SK-N-MC (cell line): ENCODE data around the gene FAM53B.

Experiments
- EZH2 ChIP-seq: fragments of 200-600 bp; sonication (generic); IDR thresholded peaks from one replicate; pipeline ENCODE4 v1.6.1; 2017; ENCODE audit warnings: antibody characterized with exemption
- FOXP2 ChIP-seq: optimal IDR thresholded peaks from 2 replicates; pipeline ENCODE3; 2011; ENCODE audit warnings: mild to moderate bottlenecking, moderate library complexity; ENCODE audit not compliant: insufficient read depth; ENCODE audit errors: extremely low read length, control extremely low read depth

GRCh38 chr10:124619195-124619594 lies 125.0 kb downstream of the FAM53B start:
- TF ChIP-seq EZH2 (no peak), FOXP2 (no peak)
